HepG2 (cell line): ENCODE measurements around the gene EPB41L2. TPM values are rescaled to one million over a fixed set of nuclear protein-coding genes. Genes with fewer than 3 reads are reported as not detected.

Source experiments
- ATRX ChIP-seq: sonication (generic); formaldehyde crosslinking; IDR thresholded peaks from 2 replicates; pipeline ENCODE4 v1.4.0; 2020; ENCODE audit warnings: missing genetic modification reagents, borderline replicate concordance
- CAMTA2 ChIP-seq: sonication (generic); formaldehyde crosslinking; IDR thresholded peaks from 2 replicates; pipeline ENCODE4 v1.4.0; 2020; ENCODE audit warnings: mild to moderate bottlenecking, missing genetic modification reagents, borderline replicate concordance
- FOSL2 ChIP-seq: sonication (generic); formaldehyde crosslinking; IDR thresholded peaks from 2 replicates; pipeline ENCODE4 v1.4.0; 2020; ENCODE audit warnings: missing genetic modification reagents
- GPN1 ChIP-seq: sonication (generic); formaldehyde crosslinking; IDR thresholded peaks from 2 replicates; pipeline ENCODE4 v1.5.1; 2020; ENCODE audit warnings: missing genetic modification reagents, borderline replicate concordance
- GTF3A ChIP-seq: sonication (generic); formaldehyde crosslinking; conservative IDR thresholded peaks from 2 replicates; pipeline ENCODE4 v1.4.0; 2020; ENCODE audit warnings: mild to moderate bottlenecking, missing genetic modification reagents
- KAT2B ChIP-seq: fragments of 150-350 bp; IDR thresholded peaks from 2 replicates; pipeline ENCODE4 v1.6.1; 2014; ENCODE audit warnings: low read depth, low read length, borderline replicate concordance
- MAFG ChIP-seq: sonication (generic); formaldehyde crosslinking; IDR thresholded peaks from 2 replicates; pipeline ENCODE4 v1.5.1; 2020; ENCODE audit warnings: mild to moderate bottlenecking, missing genetic modification reagents
- MED13 ChIP-seq: sonication (generic); formaldehyde crosslinking; IDR thresholded peaks from 2 replicates; pipeline ENCODE4 v1.5.0; 2020; ENCODE audit warnings: missing genetic modification reagents
- MEF2D ChIP-seq: sonication (generic); formaldehyde crosslinking; IDR thresholded peaks from 2 replicates; pipeline ENCODE4 v1.5.1; 2020; ENCODE audit warnings: mild to moderate bottlenecking, missing genetic modification reagents
- NCOR1 ChIP-seq: fragments of 200-600 bp; sonication (generic); IDR thresholded peaks from 2 replicates; pipeline ENCODE4 v1.7.0; 2017; ENCODE audit warnings: antibody characterized with exemption, low read length, borderline replicate concordance
- NFE2L2 ChIP-seq: fragments of 150-350 bp; IDR thresholded peaks from 2 replicates; pipeline ENCODE4 v1.6.1; 2014; ENCODE audit warnings: low read length
- REL ChIP-seq: sonication (generic); formaldehyde crosslinking; conservative IDR thresholded peaks from 2 replicates; pipeline ENCODE4 v1.8.0; 2022; ENCODE audit warnings: mild to moderate bottlenecking, missing genetic modification reagents, moderate library complexity
- RXRA ChIP-seq: sonication (generic); formaldehyde crosslinking; IDR thresholded peaks from 2 replicates; pipeline ENCODE4 v1.5.1; 2020; ENCODE audit warnings: missing genetic modification reagents
- SOX6 ChIP-seq, 2 experiments: fragments of 450-650 bp in 1 of 2; sonication (generic) in 1 of 2; formaldehyde crosslinking in 1 of 2; IDR thresholded peaks; 2 replicates each; pipeline versions ENCODE4 v1.4.0 to v1.6.1; 2017 to 2020; ENCODE audit warnings: antibody characterized with exemption in 1 of 2, mild to moderate bottlenecking in 1 of 2, missing genetic modification reagents in 1 of 2
- SYNCRIP ChIP-seq: fragments of 200-400 bp; formaldehyde crosslinking; IDR thresholded peaks from 2 replicates; pipeline ENCODE4 v1.6.1; 2018; ENCODE audit warnings: mild to moderate bottlenecking, low read depth, low read length; ENCODE audit not compliant: insufficient read depth
- U2AF2 ChIP-seq: fragments of 200-400 bp; formaldehyde crosslinking; IDR thresholded peaks from 2 replicates; pipeline ENCODE4 v1.6.1; 2017; ENCODE audit warnings: low read depth, mild to moderate bottlenecking, low read length
- ZFP41 ChIP-seq: sonication (generic); formaldehyde crosslinking; IDR thresholded peaks from 2 replicates; pipeline ENCODE4 v1.4.0; 2020; ENCODE audit warnings: mild to moderate bottlenecking, missing genetic modification reagents, borderline replicate concordance
- ZFP82 ChIP-seq: sonication (generic); formaldehyde crosslinking; IDR thresholded peaks from 2 replicates; pipeline ENCODE4 v1.5.1; 2020; ENCODE audit warnings: mild to moderate bottlenecking, missing genetic modification reagents, borderline replicate concordance
- ZNF3 ChIP-seq: IDR thresholded peaks from 2 replicates; pipeline ENCODE4 v1.7.0; 2017; ENCODE audit warnings: inconsistent platforms
- ZNF343 ChIP-seq: sonication (generic); formaldehyde crosslinking; IDR thresholded peaks from 2 replicates; pipeline ENCODE4 v1.4.0; 2020; ENCODE audit warnings: mild to moderate bottlenecking, missing genetic modification reagents
- ZNF556 ChIP-seq: sonication (generic); formaldehyde crosslinking; IDR thresholded peaks from 2 replicates; pipeline ENCODE4 v1.4.0; 2020; ENCODE audit warnings: mild to moderate bottlenecking, missing genetic modification reagents, borderline replicate concordance
- ZNF614 ChIP-seq: IDR thresholded peaks from 2 replicates; pipeline ENCODE4 v1.6.1; 2018; ENCODE audit warnings: missing biosample characterization, missing genetic modification reagents, inconsistent platforms, borderline replicate concordance
- ZNF839 ChIP-seq: sonication (generic); formaldehyde crosslinking; IDR thresholded peaks from 2 replicates; pipeline ENCODE4 v1.4.0; 2020; ENCODE audit warnings: missing genetic modification reagents, mild to moderate bottlenecking, borderline replicate concordance
- polyA plus RNA-seq, 8 experiments: library from polyadenylated mRNA; depleted of rRNA in 3 of 8; stranded (reverse) in 7 of 8; unstranded in 1 of 8; fragments of >200 nt; fragmentation: Illumina TruSeq in 4 of 8; extraction: Trizol in 4 of 8; gene quantifications; 2 replicates each; pipeline versions ENCODE4 v1.2.1 to v1.2.3, GENCODE V29; 2011 to 2016; ENCODE audit warnings: low read depth in 4 of 8, missing spikeins in 1 of 8, mixed read lengths in 1 of 8; ENCODE audit not compliant: insufficient read depth in 1 of 8
- total RNA-seq, 5 experiments: library from RNA; depleted of rRNA; stranded (reverse); fragments of >200 nt; fragmentation: Illumina TruSeq; extraction: Trizol; gene quantifications; 2 replicates each; pipeline ENCODE4 v1.2.3, GENCODE V29; 2016; ENCODE audit warnings: low read depth in 1 of 5
- TF ChIP-seq, protein P1 (sequence below): sonication (generic); formaldehyde crosslinking; conservative IDR thresholded peaks from 2 replicates; pipeline ENCODE4 v1.5.0; 2020; ENCODE audit warnings: missing genetic modification reagents
- TF ChIP-seq, protein P2 (sequence below): sonication (generic); formaldehyde crosslinking; conservative IDR thresholded peaks from 2 replicates; pipeline ENCODE4 v1.4.0; 2020; ENCODE audit warnings: missing genetic modification reagents
- TF ChIP-seq, protein P3 (sequence below): sonication (generic); formaldehyde crosslinking; IDR thresholded peaks from 2 replicates; pipeline ENCODE4 v1.8.1; 2023; ENCODE audit warnings: missing genetic modification reagents, mild to moderate bottlenecking, borderline replicate concordance

EPB41L2 gene
- total and polyA plus RNA-seq, 2 of the 13 experiments (the other 11 are each of a cell fraction or from before 2014, with no cell fraction given) = 41.7 to 56.4 TPM

DNA sequence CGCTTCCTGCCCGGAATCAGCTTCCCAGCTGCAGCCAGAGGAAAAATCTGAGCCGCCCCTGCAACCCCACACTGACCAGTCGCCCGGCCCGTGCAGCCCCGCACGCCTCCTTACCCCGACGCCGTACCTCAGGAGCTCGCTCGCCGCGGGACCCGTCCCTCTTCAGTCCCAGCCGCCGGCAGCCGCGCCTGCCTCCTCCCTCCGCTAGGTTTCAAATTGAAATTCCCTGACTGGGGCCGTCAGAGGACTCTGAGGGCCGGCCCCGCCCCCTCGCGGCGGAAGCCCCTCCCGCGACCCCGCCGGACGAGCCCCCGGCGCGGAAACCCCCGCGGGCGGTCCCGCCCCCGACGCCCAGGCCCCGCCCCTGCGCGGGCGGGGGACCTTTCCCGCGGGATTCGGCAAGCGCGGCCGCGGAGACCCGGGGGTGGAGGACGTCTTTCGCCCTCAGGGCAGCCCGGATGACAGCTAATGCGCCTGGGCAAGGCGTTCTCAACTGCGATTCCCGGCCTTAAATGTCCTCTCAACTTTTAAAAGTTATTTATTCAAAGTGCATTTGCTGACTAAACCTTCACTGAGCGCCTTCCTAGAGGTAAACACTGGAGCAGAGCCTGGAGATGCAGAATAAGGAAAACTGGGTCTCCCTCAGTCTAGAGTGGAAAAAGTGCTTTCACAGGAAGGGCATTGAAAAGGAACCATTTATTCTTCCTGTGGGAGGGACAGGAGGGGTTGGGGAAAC lies at the start of gene EPB41L2 (continued):
- TF ChIP-seq REL (CRISPR knock-in tag) (no peak), RXRA (CRISPR knock-in tag) (peak; percentile 11), FOSL2 (CRISPR knock-in tag) (no peak; the same call in 1 of the 2 replicates), SOX6 (IDR thresholded peaks at IDR 0.05) (no peak), SOX6 (CRISPR knock-in tag; IDR thresholded peaks at IDR 0.05) (peak; percentile 39), ZFP41 (CRISPR knock-in tag) (no peak), KAT2B (no peak), MAFG (CRISPR knock-in tag) (no peak), ZNF3 (CRISPR knock-in tag) (no peak), ZNF839 (CRISPR knock-in tag) (no peak), MEF2D (peak; percentile 32; the same call in 1 of the 2 replicates), NCOR1 (no peak), ZNF343 (CRISPR knock-in tag) (peak; percentile 76; the same call in 1 of the 2 replicates), ZNF556 (CRISPR knock-in tag) (no peak), ZNF614 (CRISPR knock-in tag) (no peak), GPN1 (no peak), CAMTA2 (CRISPR knock-in tag) (no peak), NFE2L2 (no peak), ATRX (CRISPR knock-in tag) (no peak), ZFP82 (CRISPR knock-in tag) (0 out of 2 replicates have a peak, but pooled peaks have one; percentile 39), U2AF2 (no peak), MED13 (CRISPR knock-in tag) (no peak), GTF3A (CRISPR knock-in tag) (0 out of 2 replicates have a peak, but pooled peaks have one; percentile 18), SYNCRIP (no peak)
- TF ChIP-seq, protein P1, sequence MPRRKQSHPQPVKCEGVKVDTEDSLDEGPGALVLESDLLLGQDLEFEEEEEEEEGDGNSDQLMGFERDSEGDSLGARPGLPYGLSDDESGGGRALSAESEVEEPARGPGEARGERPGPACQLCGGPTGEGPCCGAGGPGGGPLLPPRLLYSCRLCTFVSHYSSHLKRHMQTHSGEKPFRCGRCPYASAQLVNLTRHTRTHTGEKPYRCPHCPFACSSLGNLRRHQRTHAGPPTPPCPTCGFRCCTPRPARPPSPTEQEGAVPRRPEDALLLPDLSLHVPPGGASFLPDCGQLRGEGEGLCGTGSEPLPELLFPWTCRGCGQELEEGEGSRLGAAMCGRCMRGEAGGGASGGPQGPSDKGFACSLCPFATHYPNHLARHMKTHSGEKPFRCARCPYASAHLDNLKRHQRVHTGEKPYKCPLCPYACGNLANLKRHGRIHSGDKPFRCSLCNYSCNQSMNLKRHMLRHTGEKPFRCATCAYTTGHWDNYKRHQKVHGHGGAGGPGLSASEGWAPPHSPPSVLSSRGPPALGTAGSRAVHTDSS (CRISPR knock-in tag) = no peak
- TF ChIP-seq, protein P2, sequence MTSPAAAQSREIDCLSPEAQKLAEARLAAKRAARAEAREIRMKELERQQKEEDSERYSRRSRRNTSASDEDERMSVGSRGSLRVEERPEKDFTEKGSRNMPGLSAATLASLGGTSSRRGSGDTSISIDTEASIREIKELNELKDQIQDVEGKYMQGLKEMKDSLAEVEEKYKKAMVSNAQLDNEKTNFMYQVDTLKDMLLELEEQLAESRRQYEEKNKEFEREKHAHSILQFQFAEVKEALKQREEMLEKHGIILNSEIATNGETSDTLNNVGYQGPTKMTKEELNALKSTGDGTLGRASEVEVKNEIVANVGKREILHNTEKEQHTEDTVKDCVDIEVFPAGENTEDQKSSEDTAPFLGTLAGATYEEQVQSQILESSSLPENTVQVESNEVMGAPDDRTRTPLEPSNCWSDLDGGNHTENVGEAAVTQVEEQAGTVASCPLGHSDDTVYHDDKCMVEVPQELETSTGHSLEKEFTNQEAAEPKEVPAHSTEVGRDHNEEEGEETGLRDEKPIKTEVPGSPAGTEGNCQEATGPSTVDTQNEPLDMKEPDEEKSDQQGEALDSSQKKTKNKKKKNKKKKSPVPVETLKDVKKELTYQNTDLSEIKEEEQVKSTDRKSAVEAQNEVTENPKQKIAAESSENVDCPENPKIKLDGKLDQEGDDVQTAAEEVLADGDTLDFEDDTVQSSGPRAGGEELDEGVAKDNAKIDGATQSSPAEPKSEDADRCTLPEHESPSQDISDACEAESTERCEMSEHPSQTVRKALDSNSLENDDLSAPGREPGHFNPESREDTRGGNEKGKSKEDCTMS = no peak
- TF ChIP-seq, protein P3, sequence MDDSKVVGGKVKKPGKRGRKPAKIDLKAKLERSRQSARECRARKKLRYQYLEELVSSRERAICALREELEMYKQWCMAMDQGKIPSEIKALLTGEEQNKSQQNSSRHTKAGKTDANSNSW = peak; percentile 77; the same call in 1 of the 2 replicates
